8988T (cell line): Measurements from ENCODE around the gene CEP131.
"Not testable (repeated sequence)": the region's sequence is repeated elsewhere in the genome, so short reads cannot be mapped to it uniquely, and the experiment has no call there.

Experiments used
- DNase-seq: peaks from one replicate; pipeline ENCODE4 v3.0.0; 2011

CEP131 gene

GRCh38 chr17:81162491-81162890, 60.3 kb downstream of the CEP131 start:
- DNase-seq: no peak

GRCh38 chr17:81161972-81162371, 60.8 kb downstream of the CEP131 start:
- DNase-seq: no peak

- no peak for DNase-seq
These were observed 61.2 kb downstream of the CEP131 start for GRCh38 chr17:81161536-81161935.

GRCh38 chr17:81160747-81161453, 61.9 kb downstream of the CEP131 start:
- DNase-seq: no peak

GRCh38 chr17:81160306-81160705, 62.5 kb downstream of the CEP131 start:
- DNase-seq: no peak

GRCh38 chr17:81159611-81160265, 63.0 kb downstream of the CEP131 start:
- no peak for DNase-seq

- no peak for DNase-seq
These were observed 63.8 kb downstream of the CEP131 start for GRCh38 chr17:81158688-81159590.

- DNase-seq: no peak
These were observed 64.7 kb downstream of the CEP131 start for GRCh38 chr17:81157848-81158687.

GRCh38 chr17:81156866-81157805, 65.6 kb downstream of the CEP131 start:
- no peak for DNase-seq

GRCh38 chr17:81154961-81155360, 67.8 kb downstream of the CEP131 start:
- no peak for DNase-seq

GRCh38 chr17:81154016-81154415, 68.7 kb downstream of the CEP131 start:
- not testable (repeated sequence) for DNase-seq

GRCh38 chr17:81153340-81153803, 69.4 kb downstream of the CEP131 start:
- no peak for DNase-seq

- no peak for DNase-seq
These were observed 70.4 kb downstream of the CEP131 start for GRCh38 chr17:81152288-81152828.

GRCh38 chr17:81151278-81151677, 71.5 kb downstream of the CEP131 start:
- DNase-seq: no peak

- no peak for DNase-seq
These were observed 72.2 kb downstream of the CEP131 start for GRCh38 chr17:81150377-81151077.

- DNase-seq: no peak
These were observed 73.7 kb downstream of the CEP131 start for GRCh38 chr17:81148986-81149533.

GRCh38 chr17:81148571-81148970, 74.2 kb downstream of the CEP131 start:
- no peak for DNase-seq

GRCh38 chr17:81147701-81148100, 75.1 kb downstream of the CEP131 start:
- DNase-seq: no peak

GRCh38 chr17:81146208-81146607, 76.6 kb downstream of the CEP131 start:
- DNase-seq: not testable (repeated sequence)

GRCh38 chr17:81144423-81144781, 78.4 kb downstream of the CEP131 start:
- DNase-seq: no peak
